Progenitor cell of endocrine pancreas (in vitro differentiated cells): ENCODE results near the gene PLXNB1. TPM values are rescaled to one million over a fixed set of nuclear protein-coding genes. Genes with fewer than 3 reads are reported as not detected.

Experiments
- DNase-seq: peaks from one replicate; pipeline ENCODE4 v3.0.0; 2021; ENCODE audit warnings: low spot score; ENCODE audit not compliant: unreplicated experiment
- H3K27ac Mint-ChIP-seq: 2 replicates; pipeline ENCODE4 v1.8.0; 2021; ENCODE audit warnings: mild to moderate bottlenecking, moderate library complexity, mixed read lengths
- H3K27me3 Mint-ChIP-seq: 2 replicates; pipeline ENCODE4 v1.8.0; 2021; ENCODE audit warnings: mixed read lengths
- H3K36me3 Mint-ChIP-seq: 2 replicates; pipeline ENCODE4 v1.8.0; 2022; ENCODE audit warnings: mixed read lengths; ENCODE audit not compliant: insufficient read depth
- H3K4me1 Mint-ChIP-seq: 2 replicates; pipeline ENCODE4 v1.8.0; 2021; ENCODE audit warnings: low read depth, mixed read lengths
- H3K4me3 Mint-ChIP-seq: 2 replicates; pipeline ENCODE4 v1.8.0; 2021; ENCODE audit warnings: low read depth, mild to moderate bottlenecking, moderate library complexity, mixed read lengths
- H3K9me3 Mint-ChIP-seq: 2 replicates; pipeline ENCODE4 v1.8.0; 2021; ENCODE audit warnings: low read depth, mixed read lengths
- total RNA-seq: library from RNA; stranded (reverse); gene quantifications from 2 replicates; pipeline ENCODE4 v1.2.1, GENCODE V29; 2021
- TF ChIP-seq, protein P1 (sequence below): fragments of 200-600 bp; sonication (generic); IDR thresholded peaks from one replicate; pipeline ENCODE4 v1.5.0; 2021; ENCODE audit warnings: antibody characterized with exemption, mild to moderate bottlenecking; ENCODE audit not compliant: unreplicated experiment

PLXNB1 gene
- total RNA-seq, 1 donor from 2014 or later, result 543 TPM

GRCh38 chr3:48427630-48427962, 2.3 kb downstream of the PLXNB1 start:
- no peak for DNase-seq
- TF ChIP-seq, protein P1, sequence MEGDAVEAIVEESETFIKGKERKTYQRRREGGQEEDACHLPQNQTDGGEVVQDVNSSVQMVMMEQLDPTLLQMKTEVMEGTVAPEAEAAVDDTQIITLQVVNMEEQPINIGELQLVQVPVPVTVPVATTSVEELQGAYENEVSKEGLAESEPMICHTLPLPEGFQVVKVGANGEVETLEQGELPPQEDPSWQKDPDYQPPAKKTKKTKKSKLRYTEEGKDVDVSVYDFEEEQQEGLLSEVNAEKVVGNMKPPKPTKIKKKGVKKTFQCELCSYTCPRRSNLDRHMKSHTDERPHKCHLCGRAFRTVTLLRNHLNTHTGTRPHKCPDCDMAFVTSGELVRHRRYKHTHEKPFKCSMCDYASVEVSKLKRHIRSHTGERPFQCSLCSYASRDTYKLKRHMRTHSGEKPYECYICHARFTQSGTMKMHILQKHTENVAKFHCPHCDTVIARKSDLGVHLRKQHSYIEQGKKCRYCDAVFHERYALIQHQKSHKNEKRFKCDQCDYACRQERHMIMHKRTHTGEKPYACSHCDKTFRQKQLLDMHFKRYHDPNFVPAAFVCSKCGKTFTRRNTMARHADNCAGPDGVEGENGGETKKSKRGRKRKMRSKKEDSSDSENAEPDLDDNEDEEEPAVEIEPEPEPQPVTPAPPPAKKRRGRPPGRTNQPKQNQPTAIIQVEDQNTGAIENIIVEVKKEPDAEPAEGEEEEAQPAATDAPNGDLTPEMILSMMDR, result no peak
- Mint-ChIP-seq H3K36me3 (peaks cover 13% of the 10 kb centered on the region), H3K4me3 (peak overlapping the region; percentile 88), H3K4me1 (peaks cover 60% of the 10 kb centered on the region), H3K27me3 (no peaks in the 10 kb centered on the region), H3K27ac (peak overlapping the region; percentile 97), H3K9me3 (no peaks in the 10 kb centered on the region)

DNA sequence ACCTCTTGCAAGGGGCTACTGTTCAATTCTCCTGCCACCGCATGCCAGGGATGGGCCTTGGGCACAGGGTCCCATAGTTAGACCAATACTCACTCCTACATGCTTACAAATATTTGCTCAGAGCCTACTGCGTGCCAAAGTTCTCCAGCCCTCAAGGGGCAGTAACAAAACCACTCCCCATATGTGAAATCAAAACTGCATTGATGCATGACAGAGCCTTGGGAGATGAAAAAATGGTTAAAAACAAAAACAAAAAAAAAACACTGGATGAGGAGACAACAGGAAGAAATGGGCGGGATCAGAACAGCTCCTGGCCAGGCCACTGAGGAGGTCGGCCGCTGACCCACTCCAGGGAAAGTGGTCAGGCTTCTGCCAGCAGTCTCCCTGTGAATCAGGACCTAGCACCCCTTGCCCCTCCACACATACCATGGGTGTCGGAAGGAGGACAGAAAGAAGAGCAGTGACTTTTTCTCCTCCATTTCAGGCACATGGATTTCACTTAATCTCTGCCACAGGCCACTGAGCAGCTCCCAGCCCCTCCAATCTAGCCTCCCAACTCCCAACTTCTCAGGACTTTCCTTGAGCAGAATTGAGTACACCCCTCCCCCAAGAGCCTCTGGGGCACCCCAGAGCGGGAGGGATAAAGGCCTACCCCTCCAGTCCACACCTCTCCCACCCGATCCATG, 2.8 kb downstream of the PLXNB1 start:
- H3K9me3 Mint-ChIP-seq, result no peaks in the 10 kb centered on the region
- peak overlapping the region; percentile 97 for H3K27ac Mint-ChIP-seq
- H3K4me3 Mint-ChIP-seq, result peak overlapping the region; percentile 88
- no peak for DNase-seq
- TF ChIP-seq, protein P1, result no peak
- H3K36me3 Mint-ChIP-seq, result peaks cover 13% of the 10 kb centered on the region
- peaks cover 56% of the 10 kb centered on the region for H3K4me1 Mint-ChIP-seq
- no peaks in the 10 kb centered on the region for H3K27me3 Mint-ChIP-seq

- TF ChIP-seq, protein P1, result no peak
- Mint-ChIP-seq H3K9me3 (no peaks in the 10 kb centered on the region), H3K27me3 (no peaks in the 10 kb centered on the region), H3K4me3 (peak overlapping the region; percentile 65), H3K4me1 (peaks cover 51% of the 10 kb centered on the region), H3K36me3 (peaks cover 10% of the 10 kb centered on the region), H3K27ac (peak overlapping the region; percentile 97)
- DNase-seq, result no peak
Observed at GRCh38 chr3:48426401-48426909, 3.4 kb downstream of the PLXNB1 start.

DNA sequence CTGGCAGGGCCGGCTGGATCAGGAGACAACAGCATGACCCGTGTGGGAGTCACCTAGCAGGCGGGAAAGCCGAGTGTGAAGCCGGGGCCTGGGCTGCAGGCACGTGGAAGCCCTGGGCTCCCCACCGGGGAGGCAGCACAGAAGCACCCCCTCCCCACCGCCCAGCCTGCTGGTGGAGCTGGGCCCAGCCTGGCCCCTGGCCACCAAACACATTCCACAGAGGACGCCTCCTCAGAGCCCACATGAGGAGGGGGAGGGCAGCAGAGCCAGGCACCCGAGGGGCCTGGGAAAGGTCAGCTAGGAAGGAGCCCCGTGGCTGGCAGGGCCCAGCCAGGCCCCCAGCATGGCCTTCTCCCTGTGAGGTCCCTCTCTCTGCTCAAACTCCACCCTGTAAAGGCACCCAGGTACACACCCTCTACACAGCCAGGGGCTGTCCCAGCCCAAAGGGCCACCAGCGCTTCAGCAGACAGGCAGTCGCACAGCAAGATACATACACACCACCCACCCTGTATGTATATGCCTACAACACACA, 4.5 kb downstream of the PLXNB1 start:
- H3K4me3 Mint-ChIP-seq, result peak overlapping the region; percentile 65
- peaks cover 10% of the 10 kb centered on the region for H3K36me3 Mint-ChIP-seq
- no peak for DNase-seq
- H3K27ac Mint-ChIP-seq, result peak overlapping the region; percentile 82
- peaks cover 40% of the 10 kb centered on the region for H3K4me1 Mint-ChIP-seq
- H3K9me3 Mint-ChIP-seq, result no peaks in the 10 kb centered on the region
- no peaks in the 10 kb centered on the region for H3K27me3 Mint-ChIP-seq
- TF ChIP-seq, protein P1, result no peak

DNA sequence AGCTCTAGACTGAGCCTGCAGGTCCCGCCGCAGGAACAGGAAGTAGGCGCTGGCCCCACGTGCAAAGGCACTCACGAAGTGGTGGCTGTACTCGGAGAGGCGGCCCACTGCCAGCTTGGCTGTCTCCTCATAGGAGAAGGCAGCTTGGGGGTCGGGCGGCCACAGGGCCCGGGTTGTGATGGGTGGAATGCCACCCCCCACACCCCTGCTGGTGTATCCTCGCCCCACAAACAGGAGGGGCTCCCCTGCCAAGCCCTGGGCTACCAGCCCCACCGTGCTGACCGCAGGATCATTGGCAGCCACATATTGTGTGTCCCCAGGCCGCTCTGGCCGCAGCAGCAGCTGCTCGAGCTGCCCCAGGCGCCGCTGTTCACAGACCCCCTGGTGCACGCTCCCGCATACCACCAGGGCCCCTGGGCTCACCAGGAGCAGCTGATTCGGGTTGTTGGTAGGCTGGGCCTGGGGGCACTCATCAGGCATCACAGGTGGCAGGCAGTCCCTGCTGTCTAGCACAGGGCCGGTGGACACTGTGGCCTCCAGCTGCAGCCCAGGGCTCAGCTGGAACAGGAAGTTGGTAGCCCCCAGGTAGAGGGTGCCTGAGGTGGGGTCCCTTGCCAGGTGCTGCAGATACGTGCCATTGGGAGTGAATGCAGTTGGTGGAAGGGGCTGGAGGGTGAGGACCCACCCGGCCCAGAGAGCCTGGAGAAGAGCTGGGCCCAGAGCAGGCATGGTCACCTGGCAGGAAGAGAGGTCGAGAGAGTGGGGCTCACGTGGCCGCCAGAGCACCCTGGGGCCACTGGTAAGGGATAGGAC, 5.8 kb downstream of the PLXNB1 start:
- TF ChIP-seq, protein P1, result no peak
- no peak overlapping the region for H3K4me3 Mint-ChIP-seq
- H3K4me1 Mint-ChIP-seq, result peaks cover 39% of the 10 kb centered on the region
- H3K27ac Mint-ChIP-seq, result peak overlapping the region; percentile 82
- DNase-seq, result no peak
- no peaks in the 10 kb centered on the region for H3K27me3 Mint-ChIP-seq
- no peaks in the 10 kb centered on the region for H3K9me3 Mint-ChIP-seq
- H3K36me3 Mint-ChIP-seq, result peaks cover 10% of the 10 kb centered on the region
